Fibroblast of lung (primary cell): Measurements from ENCODE around the gene KLB.
"Not testable (repeated sequence)": the region's sequence is repeated elsewhere in the genome, so short reads cannot be mapped to it uniquely, and the experiment has no call there.

Source experiments
- EZH2 ChIP-seq: IDR thresholded peaks from 2 replicates; pipeline ENCODE4 v1.5.1; 2012; ENCODE audit warnings: low read length, control low read depth, mild to moderate bottlenecking; ENCODE audit errors: missing control alignments
- TF ChIP-seq, protein P1 (sequence below), 2 donors: IDR thresholded peaks in 1 of 2; conservative IDR thresholded peaks in 1 of 2; 1 replicate in 1 of 2; 2 replicates in 1 of 2; pipeline ENCODE4 v1.5.1; 2011 to 2012; ENCODE audit warnings: low read length in 2 of 2, control low read depth in 1 of 2, inconsistent platforms in 1 of 2, low read depth in 1 of 2, mild to moderate bottlenecking in 1 of 2

DNA sequence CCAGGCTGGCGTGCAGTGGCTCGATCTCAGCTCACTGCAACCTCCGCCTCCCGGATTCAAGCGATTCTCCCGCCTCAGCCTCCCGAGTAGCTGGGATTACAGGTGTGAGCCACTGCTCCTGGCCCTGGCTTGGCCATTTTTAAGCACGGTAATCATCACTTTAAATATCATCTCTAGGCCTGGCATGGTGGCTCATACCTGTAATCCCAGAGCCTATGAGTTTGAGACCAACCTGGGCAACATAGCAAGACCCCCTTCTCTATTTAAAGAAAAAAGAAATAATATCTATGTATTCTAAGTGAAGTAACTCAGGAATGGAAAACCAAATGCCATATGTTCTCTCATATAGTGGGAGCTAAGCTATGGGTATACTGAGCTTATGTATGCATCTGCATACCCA lies 4.8 kb downstream of the KLB start:
- TF ChIP-seq, protein P1, sequence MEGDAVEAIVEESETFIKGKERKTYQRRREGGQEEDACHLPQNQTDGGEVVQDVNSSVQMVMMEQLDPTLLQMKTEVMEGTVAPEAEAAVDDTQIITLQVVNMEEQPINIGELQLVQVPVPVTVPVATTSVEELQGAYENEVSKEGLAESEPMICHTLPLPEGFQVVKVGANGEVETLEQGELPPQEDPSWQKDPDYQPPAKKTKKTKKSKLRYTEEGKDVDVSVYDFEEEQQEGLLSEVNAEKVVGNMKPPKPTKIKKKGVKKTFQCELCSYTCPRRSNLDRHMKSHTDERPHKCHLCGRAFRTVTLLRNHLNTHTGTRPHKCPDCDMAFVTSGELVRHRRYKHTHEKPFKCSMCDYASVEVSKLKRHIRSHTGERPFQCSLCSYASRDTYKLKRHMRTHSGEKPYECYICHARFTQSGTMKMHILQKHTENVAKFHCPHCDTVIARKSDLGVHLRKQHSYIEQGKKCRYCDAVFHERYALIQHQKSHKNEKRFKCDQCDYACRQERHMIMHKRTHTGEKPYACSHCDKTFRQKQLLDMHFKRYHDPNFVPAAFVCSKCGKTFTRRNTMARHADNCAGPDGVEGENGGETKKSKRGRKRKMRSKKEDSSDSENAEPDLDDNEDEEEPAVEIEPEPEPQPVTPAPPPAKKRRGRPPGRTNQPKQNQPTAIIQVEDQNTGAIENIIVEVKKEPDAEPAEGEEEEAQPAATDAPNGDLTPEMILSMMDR (conservative IDR thresholded peaks at IDR 0.05 in 1 of 2, IDR thresholded peaks at IDR 0.05 in 1 of 2; ENCODE audit: low read depth in 1 of 2, low read length in 2 of 2), result not testable (repeated sequence)
- not testable (repeated sequence) for TF ChIP-seq EZH2
